Measurements from ENCODE around the gene TTPAL. TPM values are rescaled to one million over a fixed set of nuclear protein-coding genes. Genes with fewer than 3 reads are reported as not detected.

Gene TTPAL
- total RNA-seq, 1 donor from 2014 or later, result 22.3 TPM

DNA sequence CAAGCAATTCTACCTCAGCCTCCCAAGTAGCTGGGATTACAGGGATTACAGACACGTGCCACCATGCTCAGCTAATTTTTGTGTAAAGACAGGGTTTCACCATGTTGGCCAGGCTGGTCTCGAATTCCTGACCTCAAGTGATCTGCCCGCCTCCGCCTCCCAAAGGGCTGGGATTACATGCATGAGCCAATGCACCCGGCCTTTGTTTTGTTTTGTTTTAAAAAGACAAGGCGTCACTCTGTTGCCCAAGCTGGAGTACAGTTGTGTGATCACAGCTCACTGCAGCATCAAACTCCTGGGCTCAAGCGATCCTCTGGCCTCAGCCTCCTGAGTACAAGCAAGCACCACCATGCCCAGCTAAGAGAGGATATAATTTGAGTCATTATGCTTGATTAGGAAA, 40.8 kb downstream of the TTPAL start:
- Mint-ChIP-seq H3K27ac (ENCODE audit: unreplicated experiment) (no peak overlapping the region), H3K36me3 (ENCODE audit: low read depth) (no peaks in the 10 kb centered on the region), H3K4me3 (no peak overlapping the region), H3K9me3 (no peaks in the 10 kb centered on the region), H3K27me3 (ENCODE audit: low read depth) (no peaks in the 10 kb centered on the region), H3K4me1 (peaks cover 12% of the 10 kb centered on the region)
- DNase-seq (ENCODE audit: low read depth, low spot score), result no peak
- TF ChIP-seq, protein P1, sequence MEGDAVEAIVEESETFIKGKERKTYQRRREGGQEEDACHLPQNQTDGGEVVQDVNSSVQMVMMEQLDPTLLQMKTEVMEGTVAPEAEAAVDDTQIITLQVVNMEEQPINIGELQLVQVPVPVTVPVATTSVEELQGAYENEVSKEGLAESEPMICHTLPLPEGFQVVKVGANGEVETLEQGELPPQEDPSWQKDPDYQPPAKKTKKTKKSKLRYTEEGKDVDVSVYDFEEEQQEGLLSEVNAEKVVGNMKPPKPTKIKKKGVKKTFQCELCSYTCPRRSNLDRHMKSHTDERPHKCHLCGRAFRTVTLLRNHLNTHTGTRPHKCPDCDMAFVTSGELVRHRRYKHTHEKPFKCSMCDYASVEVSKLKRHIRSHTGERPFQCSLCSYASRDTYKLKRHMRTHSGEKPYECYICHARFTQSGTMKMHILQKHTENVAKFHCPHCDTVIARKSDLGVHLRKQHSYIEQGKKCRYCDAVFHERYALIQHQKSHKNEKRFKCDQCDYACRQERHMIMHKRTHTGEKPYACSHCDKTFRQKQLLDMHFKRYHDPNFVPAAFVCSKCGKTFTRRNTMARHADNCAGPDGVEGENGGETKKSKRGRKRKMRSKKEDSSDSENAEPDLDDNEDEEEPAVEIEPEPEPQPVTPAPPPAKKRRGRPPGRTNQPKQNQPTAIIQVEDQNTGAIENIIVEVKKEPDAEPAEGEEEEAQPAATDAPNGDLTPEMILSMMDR (conservative IDR thresholded peaks at IDR 0.05), result no peak

DNA sequence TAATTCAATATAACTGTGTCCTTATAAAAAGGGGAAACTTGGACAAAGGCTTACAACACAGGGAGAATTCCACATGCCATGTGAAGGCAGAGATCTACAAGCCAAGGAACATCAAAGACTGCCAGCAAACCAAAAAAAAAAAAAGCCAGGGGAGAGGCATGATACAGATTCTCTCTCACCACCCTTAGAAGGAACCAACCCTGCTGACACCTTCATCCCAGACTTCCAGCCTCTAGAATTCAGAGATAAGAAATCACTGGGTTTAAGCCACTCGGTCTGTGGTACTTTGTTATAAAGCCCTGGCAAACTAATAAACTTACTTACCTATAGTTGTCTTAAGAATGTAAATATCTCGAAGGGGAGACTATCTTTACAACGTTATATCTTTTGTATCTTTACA, 41.8 kb downstream of the TTPAL start:
- no peak for DNase-seq (ENCODE audit: low read depth, low spot score)
- no peak overlapping the region for H3K4me3 Mint-ChIP-seq
- no peaks in the 10 kb centered on the region for H3K36me3 Mint-ChIP-seq (ENCODE audit: low read depth)

DNA sequence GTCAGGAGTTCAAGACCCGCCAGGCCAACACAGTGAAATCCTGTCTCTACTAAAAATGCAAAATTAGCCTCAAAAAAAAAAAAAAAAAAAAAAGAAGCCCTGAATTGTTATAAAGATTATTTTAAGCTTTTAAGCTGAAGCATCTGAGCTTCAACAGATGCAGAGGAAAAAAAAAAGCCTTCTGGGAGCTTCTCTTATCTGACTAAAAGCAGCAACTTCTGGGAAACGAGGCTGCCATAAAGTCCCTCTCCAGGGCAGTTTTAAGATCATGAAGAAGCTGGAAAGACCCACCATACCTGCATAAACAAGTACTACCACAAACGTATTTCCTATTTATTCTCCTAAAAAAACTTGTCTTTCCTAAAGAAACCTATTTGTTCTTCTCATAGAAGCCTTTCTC, 42.6 kb downstream of the TTPAL start:
- no peaks in the 10 kb centered on the region for H3K9me3 Mint-ChIP-seq
- no peak overlapping the region for H3K4me3 Mint-ChIP-seq
- TF ChIP-seq, protein P1 (conservative IDR thresholded peaks at IDR 0.05), result no peak
- H3K36me3 Mint-ChIP-seq (ENCODE audit: low read depth), result no peaks in the 10 kb centered on the region
- no peak overlapping the region for H3K27ac Mint-ChIP-seq (ENCODE audit: unreplicated experiment)
- H3K4me1 Mint-ChIP-seq, result peaks cover 25% of the 10 kb centered on the region
- DNase-seq (ENCODE audit: low read depth, low spot score), result no peak
- no peaks in the 10 kb centered on the region for H3K27me3 Mint-ChIP-seq (ENCODE audit: low read depth)

More for the DNA sequence above, 41.8 kb downstream of the TTPAL start:
- Mint-ChIP-seq H3K27me3 (ENCODE audit: low read depth) (no peaks in the 10 kb centered on the region), H3K9me3 (no peaks in the 10 kb centered on the region), H3K4me1 (peaks cover 19% of the 10 kb centered on the region), H3K27ac (ENCODE audit: unreplicated experiment) (no peak overlapping the region)
- TF ChIP-seq, protein P1 (conservative IDR thresholded peaks at IDR 0.05), result no peak

DNA sequence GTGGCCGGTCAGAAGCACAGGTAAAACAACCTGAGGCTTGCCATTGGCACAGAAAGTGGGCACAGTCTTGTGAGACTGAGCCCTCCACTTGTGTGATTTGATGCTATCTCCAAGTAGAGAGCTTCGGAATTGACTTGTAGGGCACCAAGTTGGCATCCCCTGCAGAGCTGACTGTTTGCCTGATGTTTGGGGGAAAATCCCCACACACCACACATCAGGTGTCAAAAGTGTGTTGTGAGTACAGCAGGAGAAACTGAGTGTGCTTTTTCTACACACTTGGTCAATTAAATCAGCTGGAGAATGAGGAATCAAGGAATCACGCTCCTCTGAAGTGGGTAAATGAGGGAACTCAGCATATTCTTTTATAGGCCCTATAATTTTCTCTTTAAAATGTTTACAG, 45.2 kb downstream of the TTPAL start:
- Mint-ChIP-seq H3K4me1 (peaks cover 25% of the 10 kb centered on the region), H3K9me3 (no peaks in the 10 kb centered on the region), H3K4me3 (peak overlapping the region; percentile 91), H3K27ac (ENCODE audit: unreplicated experiment) (no peak overlapping the region), H3K36me3 (ENCODE audit: low read depth) (no peaks in the 10 kb centered on the region), H3K27me3 (ENCODE audit: low read depth) (peaks cover 12% of the 10 kb centered on the region)
- TF ChIP-seq, protein P1 (conservative IDR thresholded peaks at IDR 0.05), result no peak
- DNase-seq (ENCODE audit: low read depth, low spot score), result no peak

DNA sequence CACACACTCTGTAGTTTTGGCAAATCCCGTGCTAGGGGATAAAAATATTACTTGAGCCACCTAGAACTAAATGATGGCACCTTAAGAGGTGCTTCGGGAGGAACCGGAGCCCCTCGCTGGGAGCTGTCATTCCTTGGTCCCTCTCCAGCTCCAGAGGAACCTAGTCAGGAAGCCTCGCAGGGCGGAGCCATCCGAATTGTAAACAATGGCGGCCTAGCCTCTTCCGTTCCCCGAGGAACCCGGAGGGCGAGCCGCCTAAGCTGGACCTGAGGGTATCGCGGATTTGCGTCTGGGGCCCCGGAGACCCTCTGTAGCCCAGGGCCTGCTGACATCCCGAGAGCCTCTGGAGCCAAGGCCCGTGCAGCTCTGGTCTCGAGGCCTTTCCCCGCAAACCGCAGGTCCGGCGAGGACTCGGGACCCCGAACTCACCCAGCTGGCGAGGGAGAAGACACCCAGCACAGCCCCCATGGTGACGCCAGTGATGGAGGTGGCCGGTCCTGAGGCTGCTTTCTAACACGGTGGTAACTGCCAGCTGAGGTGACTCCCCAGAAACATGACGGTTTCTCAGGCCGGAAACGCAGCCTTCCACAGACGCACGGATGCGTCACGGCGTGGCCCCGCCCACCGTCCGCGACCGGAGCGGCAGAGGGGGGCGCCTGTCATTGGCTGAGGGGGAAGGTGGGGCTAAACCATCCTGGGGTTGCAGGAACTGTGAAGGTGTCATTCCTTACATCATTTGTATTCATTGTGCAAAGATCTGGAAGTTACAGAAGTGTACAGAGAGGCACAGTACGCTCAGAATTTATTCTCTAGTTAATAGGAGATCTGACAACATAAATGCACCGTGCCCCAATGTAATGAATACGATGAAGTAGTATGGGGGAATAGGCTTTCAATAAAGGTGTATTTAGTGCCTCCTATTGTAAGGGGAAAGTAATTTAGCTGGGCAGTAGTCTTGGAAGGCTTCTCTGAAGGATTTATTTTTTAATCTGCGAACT, 46.1 kb downstream of the TTPAL start, which contains the start of gene SERINC3:
Gene SERINC3, minus strand, starts transcription at position 587 of the 998 bp plus-strand sequence. Its CDS starts 119 bp downstream, at position 468.
- TF ChIP-seq, protein P1 (conservative IDR thresholded peaks at IDR 0.05), result no peak
- Mint-ChIP-seq H3K4me3 (peak within 1 kb of the TSS; percentile 91), H3K4me1 (peaks cover 25% of the 10 kb centered on the region), H3K9me3 (no peaks in the 10 kb centered on the region), H3K36me3 (ENCODE audit: low read depth) (no peaks in the 10 kb centered on the region), H3K27ac (ENCODE audit: unreplicated experiment) (peak within 1 kb of the TSS; percentile 93), H3K27me3 (ENCODE audit: low read depth) (peaks cover 12% of the 10 kb centered on the region)
- peak; percentile 90 for DNase-seq (ENCODE audit: low read depth, low spot score)
